Hepatocyte (in vitro differentiated cells): ENCODE measurements around the gene ATP1A3. TPM values are rescaled to one million over a fixed set of nuclear protein-coding genes. Genes with fewer than 3 reads are reported as not detected.

Source experiments
- DNase-seq: peaks from one replicate; pipeline ENCODE4 v3.0.0-alpha.2; 2016; ENCODE audit warnings: low spot score
- H2AFZ ChIP-seq: fragments of 200-600 bp; sonication (generic); 2 replicates; pipeline ENCODE4 v1.6.0; 2016; ENCODE audit warnings: antibody characterized with exemption, mild to moderate bottlenecking
- H3K27ac ChIP-seq: fragments of 200-600 bp; sonication (generic); 2 replicates; pipeline ENCODE4 v1.5.1; 2016; ENCODE audit warnings: mild to moderate bottlenecking
- H3K27me3 ChIP-seq: fragments of 200-600 bp; sonication (generic); 2 replicates; pipeline ENCODE4 v1.6.1; 2016
- H3K36me3 ChIP-seq: fragments of 200-600 bp; sonication (generic); replicated peaks from 2 replicates; pipeline ENCODE4 v1.5.1; 2016; ENCODE audit warnings: low read depth; ENCODE audit not compliant: insufficient read depth
- H3K4me1 ChIP-seq: fragments of 200-600 bp; sonication (generic); 2 replicates; pipeline ENCODE4 v1.5.1; 2016; ENCODE audit warnings: mild to moderate bottlenecking, moderate library complexity; ENCODE audit not compliant: insufficient read depth
- H3K4me2 ChIP-seq: fragments of 200-600 bp; sonication (generic); 2 replicates; pipeline ENCODE4 v1.6.0; 2016
- H3K4me3 ChIP-seq: fragments of 200-600 bp; sonication (generic); 2 replicates; pipeline ENCODE4 v1.5.1; 2016; ENCODE audit warnings: mild to moderate bottlenecking
- H3K79me2 ChIP-seq: fragments of 200-600 bp; sonication (generic); 2 replicates; pipeline ENCODE4 v1.6.0; 2017; ENCODE audit warnings: mild to moderate bottlenecking
- H3K9me2 ChIP-seq: fragments of 200-600 bp; sonication (generic); replicated peaks from 2 replicates; pipeline ENCODE4 v1.6.0; 2017; ENCODE audit warnings: mild to moderate bottlenecking; ENCODE audit not compliant: insufficient read depth
- H3K9me3 ChIP-seq: fragments of 200-600 bp; sonication (generic); 2 replicates; pipeline ENCODE4 v1.5.1; 2016; ENCODE audit warnings: low read depth, mild to moderate bottlenecking
- H4K20me1 ChIP-seq: fragments of 200-600 bp; sonication (generic); 2 replicates; pipeline ENCODE4 v1.6.0; 2016; ENCODE audit warnings: mild to moderate bottlenecking; ENCODE audit not compliant: insufficient read depth, poor library complexity, severe bottlenecking
- CTCF ChIP-seq: fragments of 200-600 bp; sonication (generic); IDR thresholded peaks from 2 replicates; pipeline ENCODE4 v1.5.1; 2016; ENCODE audit warnings: antibody characterized with exemption, mild to moderate bottlenecking; ENCODE audit not compliant: poor library complexity
- EZH2 ChIP-seq: fragments of 200-600 bp; sonication (generic); IDR thresholded peaks from 2 replicates; pipeline ENCODE4 v1.6.1; 2016; ENCODE audit warnings: antibody characterized with exemption, mild to moderate bottlenecking, borderline replicate concordance
- EZH2phosphoT487 ChIP-seq: fragments of 200-600 bp; sonication (generic); IDR thresholded peaks from one replicate; pipeline ENCODE4 v1.6.1; 2018; ENCODE audit warnings: antibody characterized with exemption, mild to moderate bottlenecking, low read depth, moderate library complexity; ENCODE audit not compliant: unreplicated experiment, severe bottlenecking
- WGBS: methylation state at CpG from one replicate; pipeline ENCODE4 v1.1.6; 2016; ENCODE audit warnings: low lambda C conversion rate; ENCODE audit errors: missing lambda C conversion rate; 5-methylcytosine and 5-hydroxymethylcytosine counted together
- polyA plus RNA-seq: library from polyadenylated mRNA; unstranded; fragments of >200 nt; fragmentation: Nextera tagmentation; extraction: Ambion mirVana; gene quantifications from 2 replicates; pipeline ENCODE4 v1.2.1, GENCODE V29; 2016
- total RNA-seq: library from RNA; depleted of rRNA; stranded (reverse); fragments of >200 nt; gene quantifications from 2 replicates; pipeline ENCODE4 v1.2.3, GENCODE V29; 2014

Gene ATP1A3
- total and polyA plus RNA-seq, 2 experiments from 2014 or later = 0.03 to 0.82 TPM

DNA sequence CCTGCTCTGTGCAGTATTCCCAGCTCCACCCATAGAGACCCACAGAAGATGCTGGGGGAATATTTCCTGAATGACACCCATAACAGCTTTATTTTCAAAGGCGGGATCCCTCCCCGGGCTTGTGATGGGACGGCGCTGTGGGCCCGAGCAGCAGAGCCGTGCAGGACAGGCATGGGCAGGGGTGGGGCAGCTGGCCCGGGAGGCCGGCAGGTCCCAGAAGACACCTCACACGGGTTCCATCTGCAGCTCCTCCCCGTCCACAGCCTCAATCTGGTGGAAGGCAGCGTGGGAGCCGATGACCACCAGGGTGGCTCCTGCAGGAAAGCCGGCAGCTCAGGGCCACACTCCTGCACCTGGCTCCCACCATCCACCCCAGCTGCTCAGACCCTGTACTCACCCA is 37.4 kb downstream of the ATP1A3 start:
- no peaks in the 10 kb centered on the region for H3K36me3 ChIP-seq
- H4K20me1 ChIP-seq = no peaks in the 10 kb centered on the region
- WGBS = 96% methylated on average over 13 of the region's 13 CpGs
- H3K9me3 ChIP-seq = no peaks in the 10 kb centered on the region
- H2AFZ ChIP-seq = no peak overlapping the region
- DNase-seq = no peak
- H3K27ac ChIP-seq = no peak overlapping the region
- peaks cover 3% of the 10 kb centered on the region for H3K4me1 ChIP-seq
- no peak overlapping the region for H3K4me3 ChIP-seq
- H3K27me3 ChIP-seq = no peaks in the 10 kb centered on the region
- H3K9me2 ChIP-seq = no peaks in the 10 kb centered on the region
- no peaks in the 10 kb centered on the region for H3K79me2 ChIP-seq
- H3K4me2 ChIP-seq = no peak overlapping the region
- no peak for TF ChIP-seq CTCF
- no peak for TF ChIP-seq EZH2
- no peak for TF ChIP-seq EZH2phosphoT487

- Histone ChIP-seq H3K4me1 (peaks cover 3% of the 10 kb centered on the region), H3K79me2 (no peaks in the 10 kb centered on the region), H3K27ac (no peak overlapping the region), H3K4me2 (no peak overlapping the region), H3K9me3 (no peaks in the 10 kb centered on the region), H2AFZ (no peak overlapping the region), H4K20me1 (no peaks in the 10 kb centered on the region), H3K9me2 (no peaks in the 10 kb centered on the region), H3K27me3 (no peaks in the 10 kb centered on the region), H3K4me3 (no peak overlapping the region), H3K36me3 (no peaks in the 10 kb centered on the region)
- WGBS = 83% methylated on average over 7 of the region's 7 CpGs
- DNase-seq = no peak
- no peak for TF ChIP-seq EZH2phosphoT487
- TF ChIP-seq CTCF = no peak
- no peak for TF ChIP-seq EZH2
Measured at GRCh38 chr19:41955521-41955920, 38.5 kb downstream of the ATP1A3 start.

- no peak overlapping the region for H3K27ac ChIP-seq
- DNase-seq = peak; percentile 87
- H3K9me3 ChIP-seq = no peaks in the 10 kb centered on the region
- 12% methylated on average over 4 of the region's 12 CpGs for WGBS
- no peaks in the 10 kb centered on the region for H3K9me2 ChIP-seq
- no peaks in the 10 kb centered on the region for H3K79me2 ChIP-seq
- H3K36me3 ChIP-seq = no peaks in the 10 kb centered on the region
- no peak overlapping the region for H3K4me3 ChIP-seq
- H3K4me1 ChIP-seq = no peaks in the 10 kb centered on the region
- peak; percentile 91 for TF ChIP-seq CTCF
- no peak for TF ChIP-seq EZH2phosphoT487
- no peaks in the 10 kb centered on the region for H3K27me3 ChIP-seq
- no peak overlapping the region for H2AFZ ChIP-seq
- no peak overlapping the region for H3K4me2 ChIP-seq
- H4K20me1 ChIP-seq = no peaks in the 10 kb centered on the region
Measured at GRCh38 chr19:41951686-41952172, 42.3 kb downstream of the ATP1A3 start.

DNA sequence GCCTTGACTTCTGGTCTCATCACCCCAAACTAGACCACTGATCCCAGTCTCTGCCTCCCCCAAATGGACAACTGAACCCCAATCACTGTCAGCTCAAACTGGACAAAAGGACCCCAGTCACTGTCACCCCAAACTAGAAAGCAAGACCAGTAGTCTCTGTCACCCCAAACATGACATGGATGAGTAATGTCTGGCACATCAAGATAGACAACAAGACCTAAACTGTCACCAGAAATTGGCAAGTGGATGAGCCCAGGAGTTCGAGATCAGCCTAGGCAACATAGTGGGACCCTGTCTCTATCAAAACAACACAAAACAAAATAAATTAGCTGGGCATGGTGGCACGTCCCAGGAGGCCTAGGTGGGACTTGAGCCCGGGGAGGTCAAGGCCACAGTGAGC is 46.9 kb downstream of the ATP1A3 start:
- Histone ChIP-seq H3K9me2 (no peaks in the 10 kb centered on the region), H3K4me1 (no peaks in the 10 kb centered on the region), H3K79me2 (no peaks in the 10 kb centered on the region), H3K9me3 (no peaks in the 10 kb centered on the region), H3K4me2 (no peak overlapping the region), H3K4me3 (no peak overlapping the region), H3K27ac (no peak overlapping the region), H4K20me1 (no peaks in the 10 kb centered on the region), H3K36me3 (no peaks in the 10 kb centered on the region), H2AFZ (no peak overlapping the region), H3K27me3 (no peaks in the 10 kb centered on the region)
- TF ChIP-seq CTCF = no peak
- TF ChIP-seq EZH2phosphoT487 = no peak
- DNase-seq = no peak
- 89% methylated on average over 3 of the region's 3 CpGs for WGBS
